Right lobe of liver (tissue), 4 donors: ENCODE results near the gene MET.

Experiments used
- CTCF ChIP-seq, 4 donors: fragments of 200-600 bp in 3 of 4; fragments of 450-650 bp in 1 of 4; IDR thresholded peaks; one replicate each; pipeline versions ENCODE4 v1.5.1 to v1.8.0; 2016 to 2022; ENCODE audit warnings: antibody characterized with exemption in 4 of 4, mild to moderate bottlenecking in 2 of 4
- POLR2A ChIP-seq: fragments of 450-650 bp; IDR thresholded peaks from one replicate; pipeline ENCODE4 v1.6.1; 2017; ENCODE audit warnings: antibody characterized with exemption, mild to moderate bottlenecking
- donor health status: DM: no; HTN: no; CAD: no.
- donor health status: DM: no; HTN: no; CAD: no.
- donor health status: DM: no; HTN: yes; CAD: no.

GRCh38 chr7:116770941-116771340 lies 98.9 kb downstream of the MET start:
- TF ChIP-seq CTCF (IDR thresholded peaks at IDR 0.05) (no peak), POLR2A (no peak)
